B cell (primary cell): ENCODE results near the gene LDB3. TPM values are rescaled to one million over a fixed set of nuclear protein-coding genes. Genes with fewer than 3 reads are reported as not detected.

Experiments used
- ATAC-seq: fragments of 200-7000 bp; cut with Tn5 transposase; one replicate; pipeline ENCODE4 v1.10.0; 2021; ENCODE audit warnings: low read depth, mild to moderate bottlenecking, moderate number of reproducible peaks, moderate library complexity
- CTCF ChIA-PET: fragments of 350-600 bp; sonication (Branson Sonifier 250); formaldehyde crosslinking; loops from one replicate; lab custom pipeline; 2021; ENCODE audit warnings: antibody characterized with exemption, inconsistent platforms; lab: Charles Lee
- POLR2A ChIA-PET: fragments of 350-600 bp; sonication (Branson Sonifier 250); formaldehyde crosslinking; loops from one replicate; lab custom pipeline; 2021; ENCODE audit warnings: antibody characterized with exemption; lab: Charles Lee
- DNase-seq: peaks from one replicate; pipeline ENCODE4 v3.0.0; 2013
- H2AFZ ChIP-seq: 2 replicates; pipeline ENCODE4 v1.6.1; 2012; ENCODE audit warnings: mild to moderate bottlenecking, low read depth, low read length; ENCODE audit not compliant: insufficient read depth, poor library complexity, severe bottlenecking
- H3K27ac ChIP-seq, 2 donors: 1 replicate in 1 of 2; 2 replicates in 1 of 2; pipeline ENCODE4 v1.5.1; 2012 to 2013; ENCODE audit warnings: low read length in 2 of 2, mild to moderate bottlenecking in 2 of 2, moderate library complexity in 1 of 2
- H3K27me3 ChIP-seq, 4 experiments: fragments of 200-600 bp in 1 of 4; sonication (generic) in 1 of 4; replicated peaks in 1 of 4; 1 replicate in 2 of 4; 2 replicates in 2 of 4; pipeline versions ENCODE4 v1.6.1 to v1.7.0; 2013 to 2016; ENCODE audit warnings: low read length in 3 of 4, mild to moderate bottlenecking in 2 of 4, mixed read lengths in 1 of 4, moderate library complexity in 1 of 4; ENCODE audit not compliant: insufficient read depth in 4 of 4, control insufficient read depth in 3 of 4; ENCODE audit errors: control extremely low read depth in 1 of 4
- H3K36me3 ChIP-seq, 2 experiments: replicated peaks in 1 of 2; 1 replicate in 1 of 2; 2 replicates in 1 of 2; pipeline versions ENCODE4 v1.6.1 to v1.7.1; 2013; ENCODE audit warnings: low read length in 1 of 2; ENCODE audit not compliant: insufficient read depth in 2 of 2, control insufficient read depth in 1 of 2; ENCODE audit errors: control extremely low read depth in 1 of 2, extremely low read depth in 1 of 2
- H3K4me1 ChIP-seq, 2 donors: fragments of 200-600 bp in 1 of 2; sonication (generic) in 1 of 2; 1 replicate in 1 of 2; 2 replicates in 1 of 2; pipeline versions ENCODE4 v1.5.1 to v1.6.1; 2013 to 2017; ENCODE audit warnings: low read length in 2 of 2; ENCODE audit not compliant: control insufficient read depth in 2 of 2, insufficient read depth in 2 of 2
- H3K4me2 ChIP-seq: replicated peaks from 2 replicates; pipeline ENCODE3; 2012; ENCODE audit warnings: mild to moderate bottlenecking, low read depth, low read length; ENCODE audit not compliant: poor library complexity, severe bottlenecking
- H3K4me3 ChIP-seq, 5 experiments: fragments of 200-600 bp in 1 of 5; sonication (generic) in 1 of 5; 1 replicate in 3 of 5; 2 replicates in 2 of 5; pipeline versions ENCODE4 v1.5.1 to v1.7.0; 2011 to 2016; ENCODE audit warnings: low read length in 4 of 5, mild to moderate bottlenecking in 4 of 5, low read depth in 2 of 5, control low read depth in 1 of 5, moderate library complexity in 1 of 5; ENCODE audit not compliant: insufficient read depth in 1 of 5; ENCODE audit errors: control extremely low read depth in 1 of 5, extremely low read depth in 1 of 5
- H3K79me2 ChIP-seq: fragments of 200-600 bp; sonication (generic); one replicate; pipeline ENCODE4 v1.6.0; 2016; ENCODE audit warnings: low read length; ENCODE audit not compliant: control insufficient read depth, insufficient read depth
- H3K9ac ChIP-seq: fragments of 200-600 bp; sonication (generic); 2 replicates; pipeline ENCODE4 v1.6.1; 2017; ENCODE audit warnings: mild to moderate bottlenecking, low read length, moderate library complexity
- H3K9me3 ChIP-seq, 3 donors: one replicate each; pipeline versions ENCODE4 v1.6.1 to v1.7.1; 2013; ENCODE audit warnings: low read length in 2 of 3; ENCODE audit not compliant: control insufficient read depth in 2 of 3, insufficient read depth in 1 of 3; ENCODE audit errors: control extremely low read depth in 1 of 3
- H4K20me1 ChIP-seq: 2 replicates; pipeline ENCODE4 v1.6.0; 2012; ENCODE audit warnings: mild to moderate bottlenecking, low read length; ENCODE audit not compliant: insufficient read depth, control insufficient read depth, poor library complexity, severe bottlenecking
- H3K27ac Mint-ChIP-seq: one replicate; pipeline ENCODE4 v1.8.0; 2021; ENCODE audit warnings: mixed read lengths
- H3K27me3 Mint-ChIP-seq: one replicate; pipeline ENCODE4 v1.8.0; 2021; ENCODE audit warnings: mixed read lengths
- H3K4me1 Mint-ChIP-seq: one replicate; pipeline ENCODE4 v1.8.0; 2021; ENCODE audit warnings: mixed read lengths
- H3K4me3 Mint-ChIP-seq: one replicate; pipeline ENCODE4 v1.8.0; 2021; ENCODE audit warnings: mixed read lengths
- H3K9me3 Mint-ChIP-seq: one replicate; pipeline ENCODE4 v1.8.0; 2022; ENCODE audit warnings: mixed read lengths; ENCODE audit not compliant: insufficient read depth
- CTCF ChIP-seq: fragments of 200-600 bp; IDR thresholded peaks from one replicate; pipeline ENCODE4 v1.8.0; 2022; ENCODE audit warnings: antibody characterized with exemption, mild to moderate bottlenecking
- EZH2 ChIP-seq: IDR thresholded peaks from 2 replicates; pipeline ENCODE4 v1.6.1; 2012; ENCODE audit warnings: borderline replicate concordance, low read depth, mild to moderate bottlenecking, moderate library complexity, low read length; ENCODE audit not compliant: insufficient read depth, poor library complexity, severe bottlenecking
- WGBS: methylation state at CpG from one replicate; pipeline ENCODE4 v1.1.5; 2013; ENCODE audit warnings: missing lambda C conversion rate; ENCODE audit not compliant: insufficient coverage; 5-methylcytosine and 5-hydroxymethylcytosine counted together
- intact Hi-C: fragments of 100-400 bp; cut with micrococcal nuclease; formaldehyde crosslinking; loops from one replicate; pipeline ENCODE4 v1.10.0; 2022
- polyA plus RNA-seq: library from polyadenylated mRNA; depleted of rRNA; stranded (reverse); fragments of >200 nt; gene quantifications from 2 replicates; pipeline ENCODE4 v1.2.3, GENCODE V29; 2012
- total RNA-seq, 2 donors: library from RNA; stranded (reverse); fragments of 120-200 nt in 1 of 2; gene quantifications; 1 replicate in 1 of 2; 2 replicates in 1 of 2; pipeline versions ENCODE4 v1.2.3 to v1.2.4, GENCODE V29; 2013 to 2022

The LDB3 gene
- total and polyA plus RNA-seq, 2 donors (not counting 1 experiment from before 2014, with no cell fraction given), result 0.01 to 0.07 TPM

- Mint-ChIP-seq H3K4me1 (peaks cover 44% of the 10 kb centered on the region), H3K9me3 (no peaks in the 10 kb centered on the region), H3K27ac (peak overlapping the region; percentile 74), H3K4me3 (peak overlapping the region; percentile 90), H3K27me3 (peaks cover 27% of the 10 kb centered on the region)
- H3K27me3 ChIP-seq, result peaks cover 3 to 29% (median 20%) of the 10 kb centered on the region in 4 experiments
- peak overlapping the region; percentile 78 for H3K9ac ChIP-seq
- no peaks in the 10 kb centered on the region for H3K36me3 ChIP-seq
- no peak overlapping the region for H3K27ac ChIP-seq
- intact Hi-C loops, result loop anchor here (2.0 to 5.0 kb wide), 2 partner anchors 339 to 353 kb away; partner anchors contain the start of genes GLUD1 and SHLD2
- peak; percentile 16 for TF ChIP-seq EZH2
- TF ChIP-seq CTCF, result no peak
- DNase-seq, result no peak
- peak overlapping the region; percentile 95 for H3K4me2 ChIP-seq
- peaks cover 7% of the 10 kb centered on the region for H3K79me2 ChIP-seq
- no peaks in the 10 kb centered on the region for H3K9me3 ChIP-seq
- no peak for ATAC-seq
- H2AFZ ChIP-seq, result peak overlapping the region; percentile 93
- POLR2A ChIA-PET, result no interaction called here
- H3K4me3 ChIP-seq, result peak overlapping the region; percentile 28 to 81 (median 71)
- 6% methylated on average over 7 of the region's 9 CpGs for WGBS
- H4K20me1 ChIP-seq, result no peaks in the 10 kb centered on the region
- H3K4me1 ChIP-seq, result peaks cover 37 to 39% of the 10 kb centered on the region in 2 donors
- CTCF ChIA-PET, result interaction anchor here (1.1 kb wide), 1 partner anchor 43 kb away, joined by 4 read pairs; no protein-coding TSS in a partner anchor
Observed at GRCh38 chr10:86755454-86755739, 87.1 kb downstream of the LDB3 start.

GRCh38 chr10:86755740-86756510, 87.6 kb downstream of the LDB3 start:
- Mint-ChIP-seq H3K4me3 (peak overlapping the region; percentile 90), H3K9me3 (no peaks in the 10 kb centered on the region), H3K4me1 (peaks cover 44% of the 10 kb centered on the region), H3K27me3 (peaks cover 26% of the 10 kb centered on the region), H3K27ac (peak overlapping the region; percentile 67)
- Histone ChIP-seq H3K27me3 (peaks cover 3 to 29% (median 23%) of the 10 kb centered on the region in 4 experiments), H3K79me2 (peaks cover 9% of the 10 kb centered on the region), H2AFZ (peak overlapping the region; percentile 93), H3K36me3 (no peaks in the 10 kb centered on the region), H3K9ac (peak overlapping the region; percentile 78), H3K4me2 (peak overlapping the region; percentile 95), H3K4me3 (peak overlapping the region; percentile 28 to 81 (median 71)), H4K20me1 (no peaks in the 10 kb centered on the region), H3K9me3 (no peaks in the 10 kb centered on the region), H3K27ac (no peak overlapping the region), H3K4me1 (peaks cover 37 to 39% of the 10 kb centered on the region in 2 donors)
- ATAC-seq (peak; percentile 91), DNase-seq (peak; percentile 86)
- ChIA-PET CTCF (interaction anchor here (0.8 to 1.1 kb wide), 2 partner anchors 44 to 63 kb away, joined by 4 read pairs; no protein-coding TSS in a partner anchor), POLR2A (no interaction called here)
- no peak for TF ChIP-seq CTCF
- no peak for TF ChIP-seq EZH2
- WGBS, result 1% methylated on average over 88 of the region's 89 CpGs
- intact Hi-C loops, result loop anchor here (1.0 to 5.0 kb wide), 5 partner anchors 45 to 354 kb away; partner anchors contain the start of genes GLUD1, SHLD2 and WAPL
